Measurements from ENCODE around the gene TMEM170A.

- TF ChIP-seq TCF7 (CRISPR knock-in tag; IDR thresholded peaks at IDR 0.05; ENCODE audit: low read depth) (no peak), ZMAT4 (CRISPR knock-in tag; IDR thresholded peaks at IDR 0.05) (no peak), SP1 (CRISPR knock-in tag; conservative IDR thresholded peaks at IDR 0.05) (no peak), USF2 (CRISPR knock-in tag; IDR thresholded peaks at IDR 0.05) (no peak), SMAD4 (CRISPR knock-in tag; IDR thresholded peaks at IDR 0.05) (no peak), FOXJ3 (CRISPR knock-in tag; IDR thresholded peaks at IDR 0.05; ENCODE audit: borderline replicate concordance) (no peak)
- TF ChIP-seq, protein P1, sequence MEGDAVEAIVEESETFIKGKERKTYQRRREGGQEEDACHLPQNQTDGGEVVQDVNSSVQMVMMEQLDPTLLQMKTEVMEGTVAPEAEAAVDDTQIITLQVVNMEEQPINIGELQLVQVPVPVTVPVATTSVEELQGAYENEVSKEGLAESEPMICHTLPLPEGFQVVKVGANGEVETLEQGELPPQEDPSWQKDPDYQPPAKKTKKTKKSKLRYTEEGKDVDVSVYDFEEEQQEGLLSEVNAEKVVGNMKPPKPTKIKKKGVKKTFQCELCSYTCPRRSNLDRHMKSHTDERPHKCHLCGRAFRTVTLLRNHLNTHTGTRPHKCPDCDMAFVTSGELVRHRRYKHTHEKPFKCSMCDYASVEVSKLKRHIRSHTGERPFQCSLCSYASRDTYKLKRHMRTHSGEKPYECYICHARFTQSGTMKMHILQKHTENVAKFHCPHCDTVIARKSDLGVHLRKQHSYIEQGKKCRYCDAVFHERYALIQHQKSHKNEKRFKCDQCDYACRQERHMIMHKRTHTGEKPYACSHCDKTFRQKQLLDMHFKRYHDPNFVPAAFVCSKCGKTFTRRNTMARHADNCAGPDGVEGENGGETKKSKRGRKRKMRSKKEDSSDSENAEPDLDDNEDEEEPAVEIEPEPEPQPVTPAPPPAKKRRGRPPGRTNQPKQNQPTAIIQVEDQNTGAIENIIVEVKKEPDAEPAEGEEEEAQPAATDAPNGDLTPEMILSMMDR (IDR thresholded peaks at IDR 0.05), result no peak
- TF ChIP-seq, protein P2, sequence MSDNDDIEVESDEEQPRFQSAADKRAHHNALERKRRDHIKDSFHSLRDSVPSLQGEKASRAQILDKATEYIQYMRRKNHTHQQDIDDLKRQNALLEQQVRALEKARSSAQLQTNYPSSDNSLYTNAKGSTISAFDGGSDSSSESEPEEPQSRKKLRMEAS (CRISPR knock-in tag; IDR thresholded peaks at IDR 0.05), result no peak
Observed at GRCh38 chr16:75457485-75458021, 6.9 kb downstream of the TMEM170A start.

Data from WTC11 (cell line).